T47D (cell line): ENCODE results near the gene ELP5.
A peak's percentile ranks its signal among the peaks of the same experiment; 100 is the strongest.
"Not testable (repeated sequence)": the region's sequence is repeated elsewhere in the genome, so short reads cannot be mapped to it uniquely, and the experiment has no call there.

Experiments used
- DNase-seq, 2 experiments: peaks; one replicate each; pipeline versions ENCODE4 v3.0.0 to v3.0.0-alpha.2; 2011 to 2012; ENCODE audit warnings: low read depth in 1 of 2, low spot score in 1 of 2
- JUND ChIP-seq: IDR thresholded peaks from 2 replicates; pipeline ENCODE4 v1.6.1; 2012; ENCODE audit warnings: low read depth
- in situ Hi-C: cut with HindIII; loops from 2 replicates; pipeline ENCODE4 v1.10.0; 2016; ENCODE audit warnings: low sequenced_read_pairs, low pct_unique_long_range_greater_than_20kb

The ELP5 gene

GRCh38 chr17:7241783-7242716, 10.0 kb upstream of the ELP5 start, which contains the start of gene GABARAP:
GABARAP (minus strand) TSS chr17:7242449; CDS start chr17:7242330, 119 bp downstream.
- peak in 1 of 2 experiments; percentile 90 for DNase-seq
- in situ Hi-C loops = no loop called here
- no peak for TF ChIP-seq JUND

- no peak for TF ChIP-seq JUND
- in situ Hi-C loops = no loop called here
- DNase-seq = peak in 1 of 2 experiments; percentile 96
Measured at GRCh38 chr17:7242717-7243452, 9.1 kb upstream of the ELP5 start.

DNA sequence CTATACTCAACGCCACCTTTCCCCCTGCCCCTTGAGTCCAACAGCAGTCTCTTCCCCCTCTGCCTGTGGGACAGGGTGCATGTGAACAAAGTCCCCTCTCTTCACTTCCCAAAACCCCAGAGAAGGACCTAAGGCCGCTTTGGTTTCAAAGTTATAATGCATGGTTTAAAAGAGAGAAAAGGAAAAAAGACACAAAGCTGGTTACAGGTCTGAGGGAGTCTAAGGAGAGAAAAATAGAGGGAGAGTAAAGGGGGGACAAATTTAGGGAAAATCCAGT, 8.6 kb upstream of the ELP5 start:
- no peak for TF ChIP-seq JUND
- no peak for DNase-seq
- in situ Hi-C loops = no loop called here

DNA sequence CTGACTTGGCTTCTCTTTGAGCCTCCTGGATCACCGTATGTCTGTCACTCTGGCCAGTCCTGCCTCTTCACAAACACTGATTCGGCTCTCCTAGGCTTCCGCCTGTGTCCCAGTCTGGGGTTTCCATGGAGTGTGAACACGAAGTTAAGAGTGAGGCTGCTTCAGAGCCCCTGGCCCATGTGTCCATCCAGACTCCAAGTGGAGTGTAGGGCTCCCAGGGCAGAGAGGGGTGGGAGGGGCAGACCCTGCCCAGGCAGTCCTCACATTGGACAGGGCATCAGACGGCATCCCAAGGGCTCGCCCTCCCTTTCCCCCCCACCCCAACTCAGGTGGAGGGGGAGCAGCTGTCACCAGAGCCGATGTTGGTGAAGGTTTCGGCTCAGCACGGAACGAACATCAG, 8.2 kb upstream of the ELP5 start:
- DNase-seq, in situ Hi-C loops: not testable (repeated sequence)

DNA sequence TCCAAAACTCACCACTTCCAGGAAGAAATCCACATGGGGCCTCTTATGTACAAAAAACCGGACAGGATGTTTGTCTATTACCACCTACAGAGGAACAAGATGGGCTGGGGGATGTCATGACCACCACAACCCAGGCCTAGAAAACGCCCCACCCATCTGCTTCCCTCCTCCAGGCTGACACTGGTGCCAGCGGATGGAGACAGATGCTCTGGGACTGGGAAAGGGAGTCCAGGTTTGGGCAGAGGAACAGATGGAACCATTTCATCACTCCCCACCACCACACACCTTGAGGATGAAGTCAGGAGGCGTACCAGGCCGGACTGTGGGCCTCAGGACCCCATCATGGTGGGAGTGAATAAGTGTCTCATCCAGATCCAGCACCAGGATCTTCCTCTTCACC, 5.2 kb upstream of the ELP5 start:
- in situ Hi-C loops = no loop called here
- DNase-seq = no peak

DNA sequence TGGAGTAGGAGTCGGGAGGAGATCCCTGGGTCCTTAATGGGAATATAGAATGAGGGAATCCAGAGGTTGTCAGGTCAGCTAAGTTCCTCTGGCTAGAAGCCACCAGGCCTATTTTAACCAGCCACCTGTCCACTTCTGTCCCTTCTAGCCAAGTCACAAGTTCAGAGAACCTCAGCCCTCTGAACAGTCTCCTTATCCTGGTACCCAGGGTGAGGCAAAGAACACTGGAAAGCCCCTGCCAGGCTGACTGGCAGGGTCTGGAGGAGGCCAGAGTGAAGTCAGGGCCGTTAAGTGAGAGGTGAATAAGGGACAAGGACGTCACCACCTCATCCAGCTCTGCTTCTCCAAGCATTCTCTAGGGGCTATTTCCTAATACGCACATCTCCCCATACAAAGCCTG, 3.2 kb upstream of the ELP5 start:
- DNase-seq = no peak
- no peak for TF ChIP-seq JUND
- in situ Hi-C loops = no loop called here

More for the DNA sequence above, 5.2 kb upstream of the ELP5 start:
- TF ChIP-seq JUND = no peak

DNA sequence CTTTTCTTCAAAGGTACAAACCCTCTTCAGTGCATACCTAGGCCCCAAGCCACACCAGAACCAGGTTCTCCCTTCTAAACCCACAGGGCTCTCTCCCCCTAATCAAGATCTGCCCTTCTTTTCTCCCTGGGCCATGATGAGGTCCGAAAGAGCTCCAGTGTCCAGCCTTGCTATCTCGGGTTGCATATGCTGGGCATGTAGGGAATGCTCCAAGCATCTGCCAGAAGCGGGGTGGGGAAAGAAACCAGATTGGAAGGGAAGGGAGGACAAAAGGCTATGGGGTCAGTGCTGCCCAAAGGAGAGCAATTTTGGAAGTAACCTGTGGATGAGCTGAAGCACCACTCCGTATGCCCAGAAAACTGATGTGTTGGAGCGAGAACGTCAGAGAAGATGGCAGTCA, 2.8 kb upstream of the ELP5 start:
- TF ChIP-seq JUND = no peak
- DNase-seq = no peak
- in situ Hi-C loops = no loop called here

GRCh38 chr17:7249830-7250229, 2.2 kb upstream of the ELP5 start:
- TF ChIP-seq JUND = no peak
- in situ Hi-C loops = no loop called here
- DNase-seq = no peak

DNA sequence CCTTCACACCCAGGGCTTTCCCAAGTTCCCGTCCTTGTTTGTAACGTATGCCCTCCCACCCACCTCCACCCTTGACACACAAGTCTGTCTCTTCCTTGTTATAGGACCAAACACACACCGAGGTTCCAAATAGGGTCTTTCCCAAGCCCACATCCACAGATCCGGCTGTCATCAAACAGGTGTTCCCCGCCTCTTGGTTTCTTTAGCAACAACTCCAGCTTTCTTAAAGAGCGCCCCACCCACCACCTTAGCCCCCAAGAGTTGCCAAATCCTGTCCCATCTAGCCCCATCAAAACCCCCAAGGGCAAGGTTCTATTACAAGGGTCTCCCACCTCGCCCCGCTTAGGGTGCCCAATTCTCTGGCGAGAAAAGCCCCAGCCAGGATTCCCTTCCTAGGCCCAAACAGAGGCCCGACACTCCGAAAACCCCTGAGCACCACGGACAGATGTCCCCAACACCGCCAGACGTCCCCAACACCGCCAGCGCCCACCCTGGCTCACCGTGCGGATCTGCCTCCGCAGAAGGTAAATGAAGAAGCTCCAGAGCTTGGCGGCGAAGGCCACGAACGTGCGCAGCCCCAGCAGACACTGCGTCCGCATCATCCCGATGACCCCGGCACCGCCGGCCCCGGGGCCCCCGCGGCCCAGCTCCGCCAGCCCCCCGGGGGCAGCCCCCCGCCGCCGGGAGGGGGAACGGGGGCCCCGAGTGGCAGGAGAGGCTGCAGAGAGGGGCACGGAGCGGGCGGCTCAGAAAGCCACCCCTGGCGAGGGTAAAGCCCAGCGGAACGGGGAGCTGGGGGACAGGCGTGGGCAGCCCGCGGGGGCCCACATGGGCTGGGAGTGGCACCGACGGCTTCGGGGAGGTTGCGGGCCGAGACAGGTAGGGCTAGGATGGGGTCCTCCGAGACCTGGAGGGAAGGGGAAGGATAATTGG, 1.1 kb upstream of the ELP5 start:
- TF ChIP-seq JUND = no peak
- in situ Hi-C loops = no loop called here
- no peak for DNase-seq

DNA sequence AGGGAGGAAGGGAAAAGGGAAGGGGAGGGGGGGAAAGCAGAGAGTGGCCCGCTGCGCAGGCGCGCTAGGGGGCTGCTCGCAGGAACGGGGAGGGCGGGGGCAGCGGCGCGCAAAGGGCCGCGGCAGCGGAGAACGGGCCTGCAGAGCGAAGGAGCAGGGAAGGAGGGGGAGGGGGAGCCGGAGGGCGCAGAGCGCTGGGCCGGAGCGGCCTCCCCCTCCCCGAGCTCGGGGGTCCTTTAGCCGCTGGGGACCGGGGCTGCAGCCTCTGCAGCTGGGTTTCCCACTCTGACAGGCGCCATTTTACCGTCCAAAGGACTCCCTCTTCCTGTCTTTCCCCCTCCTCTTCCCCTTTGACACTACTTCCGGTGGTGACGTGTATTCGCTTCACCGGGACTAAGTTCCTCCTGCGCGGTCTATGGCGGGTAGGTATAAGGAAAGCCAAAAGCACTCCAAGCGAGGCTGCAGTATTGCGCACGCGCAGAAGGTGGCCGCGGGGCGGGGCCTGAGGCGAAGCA, 297 bp upstream of the ELP5 start, which contains the start of gene CTDNEP1:
CTDNEP1 (minus strand) TSS at position 74 of the 515 bp plus-strand sequence. CDS start 438 bp downstream, outside the sequence.
- in situ Hi-C loops = no loop called here
- TF ChIP-seq JUND = no peak
- peak; percentile 87 to 99 for DNase-seq

DNA sequence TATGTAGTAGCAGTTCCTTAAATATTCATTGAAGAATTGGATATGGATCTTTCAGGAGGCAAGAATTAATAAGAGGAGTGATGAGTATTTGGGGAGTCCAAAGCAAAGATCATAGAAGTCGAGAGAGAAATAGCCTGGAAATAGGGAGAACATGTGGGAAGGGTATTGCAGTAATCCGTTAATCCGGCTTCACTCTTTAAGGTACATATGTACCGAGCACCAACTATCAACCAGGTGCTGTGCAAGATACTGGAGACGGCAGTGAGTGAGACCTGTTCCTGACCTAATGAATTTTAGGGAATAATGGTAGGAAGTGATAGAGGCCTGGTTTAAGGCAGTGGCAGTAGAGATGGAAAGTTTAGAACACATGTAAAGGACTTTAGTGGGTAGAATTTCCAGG, 1.1 kb downstream of the ELP5 start:
- no peak for DNase-seq
- in situ Hi-C loops = no loop called here
- no peak for TF ChIP-seq JUND

DNA sequence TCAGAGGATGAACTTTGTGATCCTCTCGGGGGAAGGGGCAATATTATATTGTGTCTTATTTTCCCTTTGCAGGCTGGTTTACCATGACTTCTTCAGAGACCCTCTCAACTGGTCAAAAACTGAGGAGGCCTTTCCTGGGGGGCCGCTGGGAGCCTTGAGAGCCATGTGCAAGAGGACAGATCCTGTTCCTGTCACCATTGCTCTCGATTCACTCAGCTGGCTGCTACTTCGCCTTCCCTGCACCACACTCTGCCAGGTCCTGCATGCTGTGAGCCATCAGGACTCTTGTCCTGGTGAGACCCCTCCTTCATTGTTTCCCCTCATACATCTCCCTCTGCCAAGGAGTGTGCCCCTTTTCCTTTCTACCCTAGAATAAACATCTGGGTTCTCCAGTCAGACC, 2.5 kb downstream of the ELP5 start:
- no peak for DNase-seq
- in situ Hi-C loops = no loop called here
- no peak for TF ChIP-seq JUND
